ENCODE measurements around the gene ABCB9. TPM values are rescaled to one million over a fixed set of nuclear protein-coding genes. Genes with fewer than 3 reads are reported as not detected.

Gene ABCB9
- polyA plus RNA-seq, 1 donor from 2014 or later, result 19.7 TPM

- TF ChIP-seq REST (IDR thresholded peaks at IDR 0.05; ENCODE audit: borderline replicate concordance) (no peak), TAF1 (IDR thresholded peaks at IDR 0.05; ENCODE audit: low read depth) (no peak), RAD21 (conservative IDR thresholded peaks at IDR 0.05) (no peak), POLR2AphosphoS5 (IDR thresholded peaks at IDR 0.05) (no peak)
These were observed 22.4 kb upstream of the ABCB9 start (continued) for GRCh38 chr12:122988612-122989212.

- TF ChIP-seq TAF1 (IDR thresholded peaks at IDR 0.05; ENCODE audit: low read depth), result no peak
- TF ChIP-seq RAD21 (conservative IDR thresholded peaks at IDR 0.05), result no peak
- TF ChIP-seq EZH2 (IDR thresholded peaks at IDR 0.05; ENCODE audit: borderline replicate concordance, insufficient read depth, low read length, poor library complexity, severe bottlenecking), result no peak
- no peak for TF ChIP-seq POLR2AphosphoS5 (IDR thresholded peaks at IDR 0.05)
- no peak for TF ChIP-seq REST (IDR thresholded peaks at IDR 0.05; ENCODE audit: borderline replicate concordance)
- no peak for TF ChIP-seq SMC3 (conservative IDR thresholded peaks at IDR 0.05; ENCODE audit: poor library complexity)
- no peak for TF ChIP-seq MXI1 (conservative IDR thresholded peaks at IDR 0.05; ENCODE audit: poor library complexity, severe bottlenecking)
- no peaks in the 10 kb centered on the region for H4K20me1 ChIP-seq (ENCODE audit: insufficient read depth)
- H3K9me3 ChIP-seq (ENCODE audit: low read length), result no peaks in the 10 kb centered on the region
- H3K9ac ChIP-seq (ENCODE audit: low read length), result no peak overlapping the region
- no peaks in the 10 kb centered on the region for H3F3A ChIP-seq (ENCODE audit: insufficient read depth, low read length, poor library complexity, severe bottlenecking)
- no peak overlapping the region for H3K27ac ChIP-seq (ENCODE audit: low read length)
- no peak overlapping the region for H3K4me2 ChIP-seq (ENCODE audit: low read length)
- H3K79me2 ChIP-seq (replicated peaks; ENCODE audit: insufficient read depth, low read length), result no peaks in the 10 kb centered on the region
- H2AFZ ChIP-seq (ENCODE audit: low read depth, low read length), result no peak overlapping the region
- no peaks in the 10 kb centered on the region for H3K36me3 ChIP-seq (ENCODE audit: insufficient read depth, low read length)
- H3K9me2 ChIP-seq (ENCODE audit: insufficient read depth, low read length), result no peaks in the 10 kb centered on the region
- no peaks in the 10 kb centered on the region for H3K27me3 ChIP-seq (ENCODE audit: insufficient read depth, low read depth, low read length)
- no peak overlapping the region for H3K4me3 ChIP-seq (ENCODE audit: low read length)
These were observed 21.8 kb upstream of the ABCB9 start for GRCh38 chr12:122988036-122988435.
